GM19455 (cell line): ENCODE measurements around the gene GABPB1.

Experiments
- ATAC-seq: cut with Tn5 transposase; IDR thresholded peaks from one replicate; pipeline ENCODE4 v1.9.1; 2021; ENCODE audit not compliant: unreplicated experiment

Gene GABPB1

DNA sequence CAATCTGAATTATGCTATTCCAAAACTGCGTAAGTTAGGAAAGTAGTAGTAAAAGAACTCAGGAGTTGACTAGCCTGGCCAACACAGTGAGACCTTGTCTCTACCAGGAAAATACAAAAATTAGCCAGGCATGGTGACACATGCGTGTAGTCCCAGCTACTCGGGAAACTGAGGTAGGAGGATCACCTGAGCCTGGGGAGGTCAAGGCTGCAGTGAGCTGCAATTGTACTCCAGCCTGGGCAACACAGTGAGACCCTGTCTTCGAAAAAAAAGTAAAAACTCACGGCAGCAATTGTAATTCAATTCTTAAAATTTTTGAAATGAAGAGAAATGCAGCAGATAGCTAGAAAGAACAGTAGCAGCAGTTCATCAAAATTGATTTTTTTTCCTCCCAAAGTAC lies 9.7 kb downstream of the GABPB1 start:
- ATAC-seq, result no peak

DNA sequence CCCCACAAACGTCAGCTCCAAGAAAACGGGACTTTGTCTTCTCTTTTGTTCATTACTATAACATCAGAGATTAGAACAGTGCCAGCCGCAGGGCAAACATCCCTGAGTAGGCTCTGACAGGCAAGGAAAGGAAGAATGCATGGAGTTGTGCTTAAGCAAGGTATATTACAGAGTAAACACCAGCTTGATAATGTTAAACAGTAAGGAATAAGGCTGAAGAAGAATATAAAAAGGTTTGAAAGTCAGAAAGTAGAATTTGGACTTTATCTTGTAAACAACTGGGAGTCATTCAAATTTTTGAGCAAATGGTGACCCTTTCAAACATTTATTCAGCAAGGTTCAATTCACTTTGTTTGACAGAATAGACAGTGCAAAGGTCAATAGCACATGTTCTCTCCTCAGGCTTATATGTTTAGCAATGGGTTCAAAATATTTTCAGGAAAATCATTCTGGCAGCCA lies 11.0 kb downstream of the GABPB1 start:
- no peak for ATAC-seq

DNA sequence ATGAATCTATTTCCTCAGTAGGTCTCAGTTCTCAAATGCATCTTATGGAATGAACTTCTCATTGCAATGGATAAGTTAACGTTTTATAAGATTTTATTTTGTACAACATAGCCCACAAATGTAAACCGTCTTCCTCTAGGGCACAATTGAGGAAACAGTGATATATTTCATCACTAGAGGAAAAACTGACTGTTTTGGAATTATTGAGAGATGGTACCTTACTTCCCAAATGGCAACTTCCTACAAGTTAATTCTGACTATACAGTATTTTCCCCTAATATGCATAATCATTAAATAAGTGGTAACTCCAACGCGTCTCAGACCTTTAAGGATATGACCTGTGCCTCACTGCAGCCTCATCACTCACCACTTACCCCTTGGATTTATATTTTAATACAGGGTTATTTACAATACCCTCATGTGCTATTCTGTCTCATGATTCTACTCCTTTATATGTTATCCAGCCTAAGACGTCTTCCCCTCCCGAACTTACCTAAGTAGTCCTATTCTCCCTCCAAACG lies 13.3 kb downstream of the GABPB1 start:
- no peak for ATAC-seq

DNA sequence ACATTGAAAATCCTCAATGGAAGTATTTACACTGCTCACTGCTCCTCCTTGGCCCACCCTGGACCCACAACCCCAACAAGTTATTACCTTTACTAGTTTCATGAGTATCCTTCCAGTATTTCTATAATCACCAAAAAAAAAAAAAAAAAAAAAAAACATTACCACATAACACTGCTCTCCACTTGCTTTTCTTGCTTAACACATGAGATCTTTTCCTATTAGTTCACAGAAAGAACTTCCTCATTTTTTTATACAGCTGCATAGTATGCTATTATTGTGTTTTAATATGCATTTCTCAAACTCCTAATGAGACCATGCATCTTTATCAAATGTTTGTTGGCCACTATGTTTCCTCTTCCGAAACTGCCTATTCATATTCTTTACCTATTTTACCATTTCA lies 14.6 kb downstream of the GABPB1 start:
- no peak for ATAC-seq

DNA sequence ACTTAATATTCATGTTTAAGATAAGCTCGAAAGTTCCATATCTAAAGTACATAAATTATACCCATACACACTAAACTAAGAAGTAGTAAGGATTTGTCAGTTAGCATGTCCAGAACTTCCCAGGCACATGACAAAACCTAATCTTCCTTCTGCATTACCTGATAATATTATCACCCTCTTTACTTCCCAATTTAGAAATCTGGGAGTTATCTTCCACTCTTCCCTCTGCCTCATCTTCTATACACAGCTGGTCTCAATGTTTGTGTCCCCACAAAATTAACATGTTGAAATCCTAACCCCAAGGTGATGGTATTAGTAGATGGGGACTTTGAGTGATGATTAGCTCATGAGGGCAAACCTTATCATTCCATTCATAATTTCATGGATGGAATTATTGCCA lies 15.3 kb downstream of the GABPB1 start:
- ATAC-seq, result no peak

DNA sequence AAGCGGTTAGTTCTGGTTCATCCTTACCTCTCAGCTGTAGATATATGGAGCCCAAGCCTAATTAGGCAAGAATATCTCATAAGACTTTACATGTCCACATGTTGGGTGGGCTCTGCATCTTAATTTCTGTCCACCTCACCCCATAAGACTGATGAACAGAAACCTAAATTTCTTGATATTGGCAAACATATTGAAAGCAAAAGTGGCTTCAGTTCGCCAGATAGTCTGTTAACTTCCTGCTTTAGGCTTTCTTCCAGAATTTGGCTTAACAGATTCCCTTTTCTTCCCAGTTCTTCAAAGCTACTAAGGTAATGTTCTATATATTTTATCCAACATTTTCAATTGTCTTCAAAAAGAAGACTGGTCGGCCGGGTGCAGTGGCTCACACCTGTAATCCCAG lies 19.7 kb downstream of the GABPB1 start:
- ATAC-seq, result no peak

DNA sequence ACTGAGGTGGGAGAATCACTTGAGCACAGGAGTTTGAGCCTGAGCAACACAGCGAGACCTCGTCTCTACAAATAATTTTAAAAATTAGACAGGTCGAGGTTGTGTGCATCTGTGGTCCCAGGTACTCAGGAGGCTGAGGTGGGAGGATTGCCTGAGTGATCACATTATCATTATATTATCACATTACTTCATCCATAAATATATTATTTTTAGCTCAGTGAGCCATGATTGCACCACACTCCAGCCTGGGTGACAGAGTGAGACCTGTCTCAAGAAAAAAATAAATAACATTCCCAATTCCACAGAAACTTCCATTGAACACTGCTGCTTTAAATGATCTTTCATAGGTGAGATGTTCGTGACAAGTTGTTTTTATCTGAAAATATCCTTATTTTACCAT lies 21.8 kb downstream of the GABPB1 start:
- ATAC-seq, result no peak

DNA sequence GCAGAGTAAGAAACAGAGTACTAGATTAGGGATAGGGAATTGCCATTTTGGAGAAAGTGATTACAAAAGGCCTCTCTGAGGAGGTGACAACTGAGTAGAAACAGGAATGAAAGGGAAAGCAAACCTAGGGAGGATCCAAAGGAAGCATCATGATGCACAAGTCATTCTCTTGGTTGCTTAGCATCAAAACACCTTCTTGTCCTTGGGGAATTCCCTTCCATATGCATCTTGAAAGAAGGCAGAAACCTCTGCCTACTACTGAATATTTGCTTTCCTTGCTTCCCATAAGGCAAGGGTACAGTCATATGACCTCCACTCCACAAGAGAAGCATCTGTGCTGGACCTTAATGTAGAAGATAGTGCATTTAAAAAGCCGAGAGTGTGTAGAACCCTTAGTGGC lies 24.1 kb downstream of the GABPB1 start:
- ATAC-seq, result no peak

DNA sequence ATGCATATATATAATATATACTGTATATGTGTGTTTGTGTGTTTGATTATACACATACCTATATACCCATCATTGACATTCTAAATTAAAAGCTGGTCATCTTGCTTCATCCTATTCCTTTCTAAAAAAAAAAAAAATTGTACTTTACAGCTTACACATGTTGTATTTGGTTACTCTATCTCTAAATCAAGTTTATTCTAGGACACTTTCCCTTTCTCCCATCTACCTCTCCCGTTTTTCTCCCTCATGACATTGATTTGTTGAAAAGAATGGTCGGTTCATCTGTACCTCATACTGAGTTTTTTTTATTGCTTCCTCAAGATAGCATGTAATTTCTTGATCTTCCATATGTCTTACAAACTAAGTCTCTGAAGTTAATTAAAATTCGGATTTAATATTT lies 26.9 kb downstream of the GABPB1 start:
- no peak for ATAC-seq

DNA sequence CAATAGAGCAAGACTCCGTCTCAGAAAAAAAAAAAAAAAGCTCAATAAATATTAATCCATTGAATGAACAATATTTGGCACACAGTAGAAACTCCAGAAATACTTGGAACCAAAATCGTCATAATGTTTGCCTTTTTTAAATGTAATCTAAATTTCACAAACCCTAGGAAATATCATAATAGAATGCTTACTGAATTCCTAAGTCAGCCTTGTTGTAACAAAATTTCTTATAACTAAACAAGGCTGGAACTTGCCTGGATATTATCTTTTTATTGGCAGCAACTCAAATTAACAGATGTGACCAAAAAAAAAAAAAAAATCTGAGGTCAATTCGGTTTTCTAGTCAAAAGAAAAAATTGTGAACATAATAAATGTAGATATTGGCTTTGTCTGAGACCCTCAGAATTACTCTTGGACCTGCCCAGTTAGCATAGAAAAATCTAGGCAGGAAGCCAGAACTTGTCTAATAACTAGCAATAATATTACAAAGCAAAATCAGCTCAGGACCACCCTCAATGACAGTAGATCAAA lies 33.3 kb downstream of the GABPB1 start:
- no peak for ATAC-seq

DNA sequence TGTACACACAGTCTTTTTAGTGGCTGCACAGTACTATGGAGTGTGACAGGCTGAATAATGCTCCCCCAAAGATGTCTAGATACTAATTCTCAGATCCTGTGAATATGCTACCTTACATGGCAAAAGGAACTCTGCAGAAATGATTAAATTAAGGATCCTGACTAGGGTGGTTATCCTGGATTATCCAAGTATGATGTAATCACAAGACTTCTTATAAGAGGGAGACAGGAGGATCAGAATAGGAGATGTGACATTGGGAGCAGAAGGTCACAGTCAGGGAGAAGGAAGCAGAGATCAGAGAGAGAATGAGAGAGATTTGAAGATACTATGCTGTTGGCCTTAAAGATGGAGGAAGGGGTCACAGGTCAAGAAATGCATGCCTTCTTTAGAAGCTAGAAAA lies 34.5 kb downstream of the GABPB1 start:
- no peak for ATAC-seq

DNA sequence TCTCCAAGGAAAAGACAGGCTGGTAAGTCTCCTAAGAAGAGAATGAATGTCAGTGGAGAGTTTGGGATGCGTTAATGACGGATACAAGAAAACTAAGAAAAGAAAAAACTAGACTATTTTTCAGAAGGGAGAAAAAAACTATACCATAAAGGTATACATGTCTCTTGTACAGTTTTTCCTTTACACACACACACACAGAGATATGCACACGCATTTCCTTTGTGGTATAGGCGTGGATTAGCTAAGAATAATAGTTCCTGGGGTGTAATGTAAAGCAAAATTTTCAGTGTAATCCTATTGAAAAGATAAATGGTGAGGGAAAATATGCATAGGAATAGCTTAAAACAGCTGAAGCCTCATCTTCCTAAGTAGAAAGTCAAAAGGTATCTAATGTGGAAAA lies 36.3 kb downstream of the GABPB1 start:
- ATAC-seq, result no peak

DNA sequence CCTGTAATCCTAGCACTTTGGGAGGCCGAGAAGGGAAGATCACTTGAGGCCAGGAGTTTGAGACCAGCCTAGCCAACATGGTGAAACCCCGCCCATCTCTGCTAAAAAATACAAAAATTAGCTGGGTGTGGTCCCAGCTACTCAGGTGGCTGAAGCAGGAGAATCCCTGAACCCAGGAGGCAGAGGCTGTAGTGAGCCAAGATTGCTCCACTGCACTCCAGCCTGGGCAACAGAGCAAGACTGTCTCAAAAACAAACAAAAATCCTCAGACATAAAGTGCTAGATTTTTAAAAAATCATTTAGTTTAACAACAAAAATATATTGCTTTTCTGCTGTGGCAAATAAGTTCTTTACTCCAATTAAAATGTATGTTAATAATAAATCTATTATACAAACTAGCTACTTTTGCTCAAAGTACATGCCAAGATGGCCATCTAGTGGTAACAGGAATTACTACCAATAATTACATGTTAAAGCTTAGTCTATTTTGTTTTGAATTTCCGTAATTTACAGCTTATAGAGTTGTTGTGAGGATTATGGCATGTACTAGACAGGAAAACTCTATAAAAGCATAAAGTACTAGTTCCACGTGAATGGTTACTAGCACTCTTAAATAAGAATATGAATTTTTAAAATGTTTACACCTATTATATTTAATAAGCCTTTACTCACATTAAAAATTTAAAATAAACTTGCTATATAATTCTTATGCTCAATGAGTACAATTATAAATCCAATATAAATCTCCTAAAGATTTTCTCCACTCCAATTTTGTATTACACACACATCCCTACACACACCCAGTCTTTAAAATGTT lies 39.0 kb downstream of the GABPB1 start:
- ATAC-seq, result no peak

DNA sequence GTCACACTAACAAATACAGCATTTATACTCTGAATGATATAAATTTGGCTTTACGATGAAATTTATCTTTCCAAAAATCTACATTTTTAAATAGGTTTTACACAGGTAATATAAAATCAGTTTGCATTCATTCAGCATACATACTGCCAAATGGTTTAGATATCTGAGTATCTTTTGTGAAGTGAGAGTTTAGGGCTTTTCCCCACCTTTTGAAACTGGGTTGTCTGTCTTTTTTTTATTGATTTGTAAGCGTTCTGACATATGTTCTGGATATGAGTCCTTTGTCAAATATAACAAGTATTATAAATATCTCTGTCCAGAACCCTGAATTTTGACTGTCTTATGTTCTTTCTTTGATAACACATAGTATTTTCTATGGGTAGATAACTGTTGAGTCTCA lies 42.4 kb downstream of the GABPB1 start:
- no peak for ATAC-seq

DNA sequence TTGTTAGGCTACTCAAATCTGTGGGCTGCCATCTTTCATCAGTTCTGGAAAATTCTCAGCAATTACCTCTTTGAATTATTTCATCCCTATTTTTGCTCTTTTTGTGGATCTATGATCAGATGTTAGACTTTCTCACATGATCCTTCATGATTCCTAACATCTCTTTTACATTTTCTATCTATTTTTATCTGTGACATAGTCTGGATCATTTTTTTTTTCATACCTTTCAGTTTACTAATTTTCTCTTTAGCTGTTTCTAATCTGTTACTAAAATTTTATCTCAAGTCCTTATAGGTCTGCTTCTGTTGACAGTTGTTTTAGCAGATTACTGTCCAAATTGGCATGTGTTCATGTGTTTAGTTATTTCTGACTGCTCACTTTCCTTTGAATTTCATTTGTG lies 47.2 kb downstream of the GABPB1 start:
- no peak for ATAC-seq

DNA sequence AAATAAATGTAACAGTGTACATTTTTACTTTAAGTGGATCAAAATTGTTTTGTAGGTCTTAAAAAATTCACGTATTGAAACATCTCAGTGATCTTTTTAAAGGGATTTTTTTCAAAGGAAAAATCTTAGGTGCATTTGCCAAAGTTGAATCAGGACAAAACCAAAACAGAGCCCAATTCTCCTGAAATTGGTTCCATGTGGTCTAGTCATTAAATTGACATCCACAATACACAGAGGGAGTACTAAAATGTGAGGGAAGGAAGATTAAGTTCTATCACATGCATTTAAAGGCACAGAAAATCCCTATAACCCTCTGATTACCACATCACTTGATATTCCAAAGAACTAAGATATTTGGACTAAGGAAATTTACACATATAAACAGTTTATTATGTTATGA lies 50.2 kb downstream of the GABPB1 start:
- no peak for ATAC-seq

DNA sequence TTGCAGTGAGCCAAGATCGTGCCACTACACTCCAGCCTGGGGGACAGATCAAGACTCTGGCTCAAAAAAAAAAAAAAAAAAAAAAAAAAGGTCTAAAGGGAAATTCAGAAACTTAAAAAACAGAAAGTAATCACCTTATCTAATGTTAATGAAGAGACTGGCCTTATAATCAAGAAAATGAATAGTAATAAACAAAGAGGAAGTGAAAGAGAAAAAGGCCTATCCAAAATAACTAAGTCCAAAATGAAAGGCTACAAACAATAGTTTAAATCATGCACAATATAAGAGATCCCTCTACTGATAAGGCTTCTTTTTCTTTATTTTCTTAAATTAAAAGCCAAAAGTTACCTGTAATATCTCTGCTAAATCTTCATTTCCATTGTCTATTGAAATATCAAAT lies 52.4 kb downstream of the GABPB1 start:
- no peak for ATAC-seq

DNA sequence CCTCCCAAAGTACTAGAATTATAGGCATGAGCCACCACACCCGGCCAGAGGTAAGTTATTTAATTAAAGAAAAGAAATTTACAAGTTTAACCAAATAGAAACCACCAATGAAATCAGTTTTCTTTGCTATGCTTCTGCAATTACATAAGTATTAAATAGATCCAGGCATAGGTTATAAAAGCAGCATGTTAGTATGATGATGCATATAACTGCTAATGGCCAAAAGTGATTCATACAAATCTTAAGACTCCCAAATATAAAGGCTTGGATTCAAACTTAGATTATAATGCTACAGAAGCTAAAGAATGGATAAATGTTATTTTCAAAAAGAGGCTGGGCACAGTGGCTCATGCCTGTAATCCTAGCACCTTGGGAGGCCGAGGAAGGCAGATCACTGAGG lies 56.7 kb downstream of the GABPB1 start:
- ATAC-seq, result no peak

DNA sequence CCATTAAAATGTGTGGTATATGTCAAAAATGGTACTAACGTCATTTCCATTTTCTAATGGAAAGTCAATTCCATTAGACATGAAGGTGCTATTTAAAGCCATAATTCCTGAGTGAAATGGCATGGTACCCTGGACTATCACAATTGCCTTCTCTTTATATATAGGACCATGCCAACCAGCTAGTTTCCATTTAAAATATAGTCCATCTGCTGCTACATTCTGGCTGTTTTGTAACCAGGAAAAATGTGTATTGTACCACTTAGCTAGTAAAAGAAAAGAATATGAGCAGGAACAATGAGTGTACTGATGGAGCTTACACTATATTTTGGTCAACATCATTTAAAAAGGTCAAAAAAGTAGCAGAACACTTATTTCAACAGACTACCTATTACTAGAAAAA lies 59.0 kb downstream of the GABPB1 start:
- ATAC-seq, result no peak

DNA sequence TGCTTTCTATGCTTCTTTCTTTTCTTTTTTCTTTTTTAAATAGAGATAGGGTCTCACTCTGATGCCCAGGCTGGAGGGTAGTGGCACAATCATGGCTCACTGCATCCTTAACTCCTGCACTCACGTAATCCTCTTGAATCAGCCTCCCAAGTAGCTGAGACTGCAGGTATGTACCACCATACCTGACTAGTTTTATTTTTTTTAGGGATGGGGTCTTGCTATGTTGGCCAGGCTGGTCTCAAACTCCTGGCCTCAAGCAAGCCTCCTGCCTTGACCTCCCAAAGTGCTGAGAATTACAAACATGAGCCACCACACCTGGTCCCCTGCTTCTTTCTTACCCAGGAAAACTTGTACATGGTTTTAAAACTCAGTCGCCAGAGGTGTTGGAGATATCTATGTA lies 65.2 kb downstream of the GABPB1 start:
- no peak for ATAC-seq

DNA sequence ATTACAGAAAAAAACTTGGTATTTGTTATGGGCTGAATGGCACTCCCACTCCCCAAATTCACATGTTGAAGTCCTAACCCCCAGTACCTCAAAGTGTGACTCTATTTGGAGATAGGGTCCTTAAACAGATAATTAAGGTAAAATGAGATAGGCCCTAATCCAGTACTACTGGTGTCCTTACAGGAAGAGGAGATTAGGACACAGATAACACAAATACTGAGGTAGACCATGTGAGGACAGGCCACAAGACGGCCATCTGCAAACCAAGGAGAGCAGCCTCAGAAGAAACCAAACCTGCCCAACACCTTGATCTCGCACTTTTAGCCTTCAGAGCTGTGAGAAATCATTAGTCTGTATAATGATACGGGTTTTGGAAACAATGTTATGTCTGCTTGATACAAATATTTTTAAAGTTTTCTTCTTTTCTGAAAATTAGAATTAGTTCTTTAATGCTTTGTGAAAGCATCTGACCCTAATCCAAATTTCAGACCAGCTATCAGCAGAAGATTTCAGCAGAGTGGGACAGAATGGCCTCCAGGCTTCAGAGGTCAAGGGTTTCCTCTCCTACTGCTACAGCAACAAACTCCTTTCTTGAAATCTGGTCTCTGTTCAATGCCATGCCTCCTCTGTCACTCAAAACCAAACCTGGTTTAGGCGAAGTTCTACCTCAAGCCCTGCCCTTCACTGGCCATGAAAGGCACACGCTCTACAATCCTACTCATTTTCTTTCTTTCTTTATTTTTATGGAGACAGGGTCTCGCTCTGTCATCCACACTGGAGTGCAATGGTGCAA lies 67.5 kb downstream of the GABPB1 start:
- ATAC-seq, result no peak

DNA sequence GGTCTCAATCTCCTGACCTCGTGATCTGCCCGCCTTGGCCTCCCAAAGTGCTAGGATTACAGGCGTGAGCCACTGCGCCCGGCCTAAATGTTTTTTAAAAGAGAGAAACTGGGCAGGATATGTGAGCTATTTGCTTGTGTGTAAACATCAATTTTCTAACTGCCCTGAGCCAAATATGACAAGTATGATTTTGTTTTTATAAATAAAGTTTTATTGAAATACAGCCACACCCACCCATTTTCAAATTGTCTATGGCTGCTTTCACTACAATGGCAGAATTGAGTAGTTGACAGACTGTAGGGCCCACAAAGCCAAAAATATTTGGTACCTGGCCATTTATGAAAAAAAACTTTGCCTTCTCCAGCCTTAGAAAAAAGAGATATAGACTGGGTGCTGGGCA lies 73.6 kb downstream of the GABPB1 start:
- ATAC-seq, result no peak
